NOMO-1 treated with dmso at 0.1 percent for 144 hours (cell line): Measurements from ENCODE around the gene ZSWIM7.

Experiments
- DNase-seq: peaks from one replicate; lab custom pipeline; 2025; ENCODE audit not compliant: unreplicated experiment; lab: John Stamatoyannopoulos, UW

The ZSWIM7 gene

GRCh38 chr17:15999141-15999973 is at the start of gene ZSWIM7, which contains the start of gene TTC19:
Gene ZSWIM7, minus strand, starts transcription at chr17:15999704. Its CDS starts 110 bp downstream, at chr17:15999594.
Gene TTC19, plus strand, starts transcription at chr17:15999824. Its CDS starts 25 bp downstream, at chr17:15999849.
- peak; percentile 93 for DNase-seq

GRCh38 chr17:16048811-16049449 is 49.4 kb upstream of the ZSWIM7 start:
- DNase-seq = no peak

GRCh38 chr17:16046966-16047365 is 47.5 kb upstream of the ZSWIM7 start:
- no peak for DNase-seq

GRCh38 chr17:16044487-16044886 is 45.0 kb upstream of the ZSWIM7 start:
- DNase-seq = no peak

- DNase-seq = no peak
These were observed 41.3 kb upstream of the ZSWIM7 start for GRCh38 chr17:16040710-16041251.

- DNase-seq = no peak
These were observed 38.1 kb upstream of the ZSWIM7 start for GRCh38 chr17:16037636-16038035.

GRCh38 chr17:16036261-16036660 is 36.8 kb upstream of the ZSWIM7 start:
- no peak for DNase-seq

GRCh38 chr17:16033729-16034349 is 34.3 kb upstream of the ZSWIM7 start:
- no peak for DNase-seq

- no peak for DNase-seq
These were observed 28.4 kb upstream of the ZSWIM7 start for GRCh38 chr17:16027708-16028584.

GRCh38 chr17:16026895-16027294 is 27.4 kb upstream of the ZSWIM7 start:
- DNase-seq = no peak

- no peak for DNase-seq
These were observed 25.7 kb upstream of the ZSWIM7 start for GRCh38 chr17:16025202-16025601.

GRCh38 chr17:16023881-16024280 is 24.4 kb upstream of the ZSWIM7 start:
- no peak for DNase-seq

GRCh38 chr17:16019347-16019746 is 19.8 kb upstream of the ZSWIM7 start:
- DNase-seq = no peak

GRCh38 chr17:16013943-16014407 is 14.5 kb upstream of the ZSWIM7 start:
- no peak for DNase-seq

GRCh38 chr17:16007439-16007838 is 7.9 kb upstream of the ZSWIM7 start:
- no peak for DNase-seq

GRCh38 chr17:16005636-16006035 is 6.1 kb upstream of the ZSWIM7 start:
- no peak for DNase-seq

- DNase-seq = no peak
These were observed 4.3 kb upstream of the ZSWIM7 start for GRCh38 chr17:16003841-16004240.

- no peak for DNase-seq
These were observed 3.3 kb upstream of the ZSWIM7 start for GRCh38 chr17:16002708-16003260.

GRCh38 chr17:16001226-16001897 is 1.9 kb upstream of the ZSWIM7 start:
- DNase-seq = no peak
